Neural cell (in vitro differentiated cells): ENCODE data around the gene PTRH2. TPM values are rescaled to one million over a fixed set of nuclear protein-coding genes. Genes with fewer than 3 reads are reported as not detected.

ENCODE experiments used
- H2AFZ ChIP-seq: fragments of 200-600, 300-800 bp; sonication (generic), shearing (Covaris generic); 2 replicates; pipeline ENCODE4 v1.6.0; 2014; ENCODE audit warnings: low read depth, mild to moderate bottlenecking, antibody characterized with exemption, low read length, moderate library complexity
- H3F3A ChIP-seq: fragments of 200-600 bp; shearing (Covaris generic); 2 replicates; pipeline ENCODE4 v1.6.1; 2016; ENCODE audit warnings: mild to moderate bottlenecking, moderate library complexity, mixed read lengths, antibody characterized with exemption, low read length; ENCODE audit not compliant: insufficient read depth, poor library complexity, severe bottlenecking
- H3K27ac ChIP-seq: fragments of 200-600, 300-800 bp; sonication (generic), shearing (Covaris generic); 2 replicates; pipeline ENCODE4 v1.5.1; 2014; ENCODE audit warnings: mild to moderate bottlenecking, low read length, moderate library complexity
- H3K27me3 ChIP-seq: fragments of 300-800, 200-600 bp; sonication (generic), shearing (Covaris generic); 2 replicates; pipeline ENCODE4 v1.6.0; 2014; ENCODE audit warnings: mild to moderate bottlenecking, low read depth, low read length, moderate library complexity; ENCODE audit not compliant: insufficient read depth
- H3K36me3 ChIP-seq: fragments of 300-800, 200-600 bp; sonication (generic), shearing (Covaris generic); 2 replicates; pipeline ENCODE4 v1.5.1; 2014; ENCODE audit warnings: mild to moderate bottlenecking, antibody characterized with exemption, low read length, moderate library complexity; ENCODE audit not compliant: insufficient read depth
- H3K4me2 ChIP-seq: fragments of 300-800, 200-600 bp; sonication (generic), shearing (Covaris generic); 2 replicates; pipeline ENCODE4 v1.6.0; 2014; ENCODE audit warnings: mild to moderate bottlenecking, low read length
- H3K4me3 ChIP-seq: fragments of 300-800, 200-600 bp; sonication (generic), shearing (Covaris generic); 2 replicates; pipeline ENCODE4 v1.5.1; 2014; ENCODE audit warnings: mild to moderate bottlenecking, low read length, moderate library complexity
- H3K79me2 ChIP-seq: fragments of 200-600 bp; shearing (Covaris generic); replicated peaks from 2 replicates; pipeline ENCODE4 v1.6.0; 2014; ENCODE audit warnings: mild to moderate bottlenecking, low read length, moderate library complexity; ENCODE audit not compliant: insufficient read depth
- H3K9ac ChIP-seq: fragments of 300-800, 200-600 bp; sonication (generic), shearing (Covaris generic); 2 replicates; pipeline ENCODE4 v1.6.1; 2016; ENCODE audit warnings: mild to moderate bottlenecking, low read length, mixed read lengths
- H3K9me2 ChIP-seq: fragments of 200-600 bp; shearing (Covaris generic); 2 replicates; pipeline ENCODE4 v1.6.1; 2016; ENCODE audit warnings: mild to moderate bottlenecking, low read length, mixed read lengths; ENCODE audit not compliant: insufficient read depth
- H3K9me3 ChIP-seq: fragments of 200-600, 300-800 bp; sonication (generic), shearing (Covaris generic); 2 replicates; pipeline ENCODE4 v1.6.1; 2016; ENCODE audit warnings: mild to moderate bottlenecking, mixed run types, low read length, moderate library complexity, mixed read lengths
- H4K20me1 ChIP-seq: fragments of 200-600 bp; shearing (Covaris generic); 2 replicates; pipeline ENCODE4 v1.6.1; 2016; ENCODE audit warnings: mild to moderate bottlenecking, mixed run types; ENCODE audit not compliant: insufficient read depth
- EP300 ChIP-seq: fragments of 450-650 bp; conservative IDR thresholded peaks from 2 replicates; pipeline ENCODE4 v1.6.1; 2014; ENCODE audit warnings: antibody characterized with exemption, mild to moderate bottlenecking, moderate library complexity; ENCODE audit not compliant: poor library complexity, severe bottlenecking
- EZH2 ChIP-seq: fragments of 200-600, 300-800 bp; shearing (Covaris generic), sonication (generic); IDR thresholded peaks from 2 replicates; pipeline ENCODE4 v1.6.1; 2014; ENCODE audit warnings: antibody characterized with exemption, low read length, borderline replicate concordance, mild to moderate bottlenecking; ENCODE audit not compliant: insufficient read depth, poor library complexity, severe bottlenecking
- MXI1 ChIP-seq: fragments of 450-650 bp; conservative IDR thresholded peaks from 2 replicates; pipeline ENCODE4 v1.6.1; 2014; ENCODE audit warnings: antibody characterized with exemption, mild to moderate bottlenecking; ENCODE audit not compliant: poor library complexity, severe bottlenecking
- POLR2AphosphoS5 ChIP-seq: IDR thresholded peaks from 2 replicates; pipeline ENCODE4 v1.6.1; 2012
- RAD21 ChIP-seq: fragments of 450-650 bp; conservative IDR thresholded peaks from 2 replicates; pipeline ENCODE4 v1.6.1; 2014; ENCODE audit warnings: antibody characterized with exemption, mild to moderate bottlenecking, moderate library complexity
- SMC3 ChIP-seq: fragments of 450-650 bp; conservative IDR thresholded peaks from 2 replicates; pipeline ENCODE4 v1.6.1; 2014; ENCODE audit warnings: antibody characterized with exemption, mild to moderate bottlenecking, moderate library complexity; ENCODE audit not compliant: poor library complexity
- TAF1 ChIP-seq: IDR thresholded peaks from 2 replicates; pipeline ENCODE4 v1.6.1; 2012; ENCODE audit warnings: low read depth
- polyA plus RNA-seq: library from polyadenylated mRNA; depleted of rRNA; stranded (reverse); fragments of >200 nt; gene quantifications from 2 replicates; pipeline ENCODE4 v1.2.3, GENCODE V29; 2014
- TF ChIP-seq, protein P1 (sequence below): IDR thresholded peaks from 2 replicates; pipeline ENCODE4 v1.6.1; 2012; ENCODE audit warnings: borderline replicate concordance
- TF ChIP-seq, protein P2 (sequence below): fragments of 450-650 bp; IDR thresholded peaks from 2 replicates; pipeline ENCODE4 v1.5.1; 2014; ENCODE audit warnings: antibody characterized with exemption, mild to moderate bottlenecking, moderate library complexity; ENCODE audit not compliant: poor library complexity, severe bottlenecking

PTRH2 gene
- polyA plus RNA-seq, 1 donor from 2014 or later: 11.7 TPM

DNA sequence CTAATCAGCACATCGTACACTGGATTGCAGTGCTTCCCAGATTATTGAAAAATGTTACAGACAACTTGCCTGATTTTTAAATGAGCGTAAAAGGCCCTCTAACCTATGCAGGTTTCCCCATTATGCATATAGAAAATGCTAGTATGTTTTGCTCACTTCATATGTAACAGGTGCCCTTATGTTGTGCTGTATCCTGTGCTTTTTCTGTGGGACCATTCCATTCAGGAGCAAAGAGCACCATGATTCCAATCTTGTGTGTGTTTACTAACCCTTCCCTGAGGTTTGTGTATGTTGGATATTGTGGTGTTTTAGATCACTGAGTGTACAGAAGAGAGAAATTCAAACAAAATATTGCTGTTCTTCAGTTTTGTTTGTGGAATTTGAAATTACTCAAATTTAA lies 12.9 kb downstream of the PTRH2 start:
- Histone ChIP-seq H2AFZ (no peak overlapping the region), H3K9me3 (no peaks in the 10 kb centered on the region), H3K4me2 (no peak overlapping the region), H3K9ac (no peak overlapping the region), H3K79me2 (peaks cover 8% of the 10 kb centered on the region), H3K27me3 (no peaks in the 10 kb centered on the region), H3K4me3 (no peak overlapping the region), H4K20me1 (no peaks in the 10 kb centered on the region), H3K27ac (no peak overlapping the region), H3F3A (no peaks in the 10 kb centered on the region), H3K9me2 (no peaks in the 10 kb centered on the region), H3K36me3 (peaks cover 8% of the 10 kb centered on the region)
- TF ChIP-seq, protein P1, sequence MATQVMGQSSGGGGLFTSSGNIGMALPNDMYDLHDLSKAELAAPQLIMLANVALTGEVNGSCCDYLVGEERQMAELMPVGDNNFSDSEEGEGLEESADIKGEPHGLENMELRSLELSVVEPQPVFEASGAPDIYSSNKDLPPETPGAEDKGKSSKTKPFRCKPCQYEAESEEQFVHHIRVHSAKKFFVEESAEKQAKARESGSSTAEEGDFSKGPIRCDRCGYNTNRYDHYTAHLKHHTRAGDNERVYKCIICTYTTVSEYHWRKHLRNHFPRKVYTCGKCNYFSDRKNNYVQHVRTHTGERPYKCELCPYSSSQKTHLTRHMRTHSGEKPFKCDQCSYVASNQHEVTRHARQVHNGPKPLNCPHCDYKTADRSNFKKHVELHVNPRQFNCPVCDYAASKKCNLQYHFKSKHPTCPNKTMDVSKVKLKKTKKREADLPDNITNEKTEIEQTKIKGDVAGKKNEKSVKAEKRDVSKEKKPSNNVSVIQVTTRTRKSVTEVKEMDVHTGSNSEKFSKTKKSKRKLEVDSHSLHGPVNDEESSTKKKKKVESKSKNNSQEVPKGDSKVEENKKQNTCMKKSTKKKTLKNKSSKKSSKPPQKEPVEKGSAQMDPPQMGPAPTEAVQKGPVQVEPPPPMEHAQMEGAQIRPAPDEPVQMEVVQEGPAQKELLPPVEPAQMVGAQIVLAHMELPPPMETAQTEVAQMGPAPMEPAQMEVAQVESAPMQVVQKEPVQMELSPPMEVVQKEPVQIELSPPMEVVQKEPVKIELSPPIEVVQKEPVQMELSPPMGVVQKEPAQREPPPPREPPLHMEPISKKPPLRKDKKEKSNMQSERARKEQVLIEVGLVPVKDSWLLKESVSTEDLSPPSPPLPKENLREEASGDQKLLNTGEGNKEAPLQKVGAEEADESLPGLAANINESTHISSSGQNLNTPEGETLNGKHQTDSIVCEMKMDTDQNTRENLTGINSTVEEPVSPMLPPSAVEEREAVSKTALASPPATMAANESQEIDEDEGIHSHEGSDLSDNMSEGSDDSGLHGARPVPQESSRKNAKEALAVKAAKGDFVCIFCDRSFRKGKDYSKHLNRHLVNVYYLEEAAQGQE: no peak
- TF ChIP-seq, protein P2, sequence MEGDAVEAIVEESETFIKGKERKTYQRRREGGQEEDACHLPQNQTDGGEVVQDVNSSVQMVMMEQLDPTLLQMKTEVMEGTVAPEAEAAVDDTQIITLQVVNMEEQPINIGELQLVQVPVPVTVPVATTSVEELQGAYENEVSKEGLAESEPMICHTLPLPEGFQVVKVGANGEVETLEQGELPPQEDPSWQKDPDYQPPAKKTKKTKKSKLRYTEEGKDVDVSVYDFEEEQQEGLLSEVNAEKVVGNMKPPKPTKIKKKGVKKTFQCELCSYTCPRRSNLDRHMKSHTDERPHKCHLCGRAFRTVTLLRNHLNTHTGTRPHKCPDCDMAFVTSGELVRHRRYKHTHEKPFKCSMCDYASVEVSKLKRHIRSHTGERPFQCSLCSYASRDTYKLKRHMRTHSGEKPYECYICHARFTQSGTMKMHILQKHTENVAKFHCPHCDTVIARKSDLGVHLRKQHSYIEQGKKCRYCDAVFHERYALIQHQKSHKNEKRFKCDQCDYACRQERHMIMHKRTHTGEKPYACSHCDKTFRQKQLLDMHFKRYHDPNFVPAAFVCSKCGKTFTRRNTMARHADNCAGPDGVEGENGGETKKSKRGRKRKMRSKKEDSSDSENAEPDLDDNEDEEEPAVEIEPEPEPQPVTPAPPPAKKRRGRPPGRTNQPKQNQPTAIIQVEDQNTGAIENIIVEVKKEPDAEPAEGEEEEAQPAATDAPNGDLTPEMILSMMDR: no peak
- no peak for TF ChIP-seq TAF1
- TF ChIP-seq SMC3: no peak
- no peak for TF ChIP-seq EZH2
- TF ChIP-seq MXI1: no peak
- no peak for TF ChIP-seq POLR2AphosphoS5
- no peak for TF ChIP-seq RAD21
- TF ChIP-seq EP300: no peak

- no peak for TF ChIP-seq EZH2
- TF ChIP-seq RAD21: no peak
- no peak for TF ChIP-seq SMC3
- Histone ChIP-seq H3K4me3 (no peak overlapping the region), H3K9me3 (no peaks in the 10 kb centered on the region), H3K9me2 (no peaks in the 10 kb centered on the region), H3F3A (no peaks in the 10 kb centered on the region), H4K20me1 (no peaks in the 10 kb centered on the region), H3K4me2 (no peak overlapping the region), H3K9ac (no peak overlapping the region), H3K36me3 (peaks cover 8% of the 10 kb centered on the region), H3K27me3 (no peaks in the 10 kb centered on the region), H3K79me2 (peaks cover 8% of the 10 kb centered on the region), H3K27ac (no peak overlapping the region), H2AFZ (no peak overlapping the region)
Measured at GRCh38 chr17:59693582-59693981, 13.6 kb downstream of the PTRH2 start.

DNA sequence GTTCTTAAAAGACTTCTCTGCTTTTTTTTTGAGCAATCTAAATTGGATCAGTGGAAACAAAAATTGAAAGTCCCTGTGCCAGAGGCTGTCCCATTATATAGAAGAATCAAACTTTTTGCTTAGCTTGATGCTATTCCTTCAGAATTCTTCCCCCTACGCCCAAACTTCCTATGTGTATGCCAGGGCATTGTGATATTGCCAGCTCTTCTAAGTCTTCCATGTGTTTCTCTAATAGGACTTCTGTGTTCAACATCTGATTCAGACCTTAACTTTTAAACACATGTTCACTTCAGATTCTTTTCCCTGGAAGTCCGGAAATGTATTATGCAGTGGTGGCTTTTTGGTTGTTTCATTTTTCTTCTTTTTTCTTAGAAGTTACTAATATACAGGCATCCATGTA lies 18.7 kb downstream of the PTRH2 start:
- Histone ChIP-seq H3K27ac (no peak overlapping the region), H3K4me3 (no peak overlapping the region), H4K20me1 (no peaks in the 10 kb centered on the region), H3K4me2 (no peak overlapping the region), H3F3A (no peaks in the 10 kb centered on the region), H3K27me3 (no peaks in the 10 kb centered on the region), H3K9me3 (no peaks in the 10 kb centered on the region), H3K36me3 (peaks cover 6% of the 10 kb centered on the region), H3K79me2 (peaks cover 8% of the 10 kb centered on the region), H3K9me2 (no peaks in the 10 kb centered on the region), H3K9ac (no peak overlapping the region), H2AFZ (no peak overlapping the region)
- TF ChIP-seq, protein P2: no peak
- TF ChIP-seq POLR2AphosphoS5: no peak
